Pancreas (tissue), 10 donors: ENCODE results near the gene ATP12A. TPM values are rescaled to one million over a fixed set of nuclear protein-coding genes. Genes with fewer than 3 reads are reported as not detected.
A peak's percentile ranks its signal among the peaks of the same experiment; 100 is the strongest.

Experiments used
- ATAC-seq, 4 donors: fragments of 200-7000 bp; cut with Tn5 transposase; one replicate each; pipeline versions ENCODE4 v1.8.0 to v1.9.1; 2020; ENCODE audit warnings: mild to moderate bottlenecking in 4 of 4, moderate library complexity in 4 of 4
- DNase-seq, 6 donors: peaks; one replicate each; pipeline ENCODE4 v3.0.0-alpha.2; 2020
- FAIRE-seq: peaks from 2 replicates; lab custom pipeline; 2012; peaks lifted over from hg19 to GRCh38; lab: Jason Lieb, UNC
- H3K27ac ChIP-seq, 4 donors: fragments of 200-600 bp; sonication (generic); 1 replicate in 3 of 4; 2 replicates in 1 of 4; pipeline versions ENCODE4 v1.5.0 to v1.8.0; 2020
- H3K27me3 ChIP-seq, 4 donors: fragments of 200-600 bp; one replicate each; pipeline ENCODE4 v1.8.0; 2021
- H3K36me3 ChIP-seq, 3 donors: fragments of 200-600 bp; sonication (generic) in 1 of 3; one replicate each; pipeline versions ENCODE4 v1.5.0 to v1.8.0; 2020 to 2021
- H3K4me1 ChIP-seq, 3 donors: fragments of 200-600 bp; one replicate each; pipeline ENCODE4 v1.8.0; 2021
- H3K4me3 ChIP-seq, 4 donors: fragments of 200-600 bp; sonication (generic) in 2 of 4; one replicate each; pipeline versions ENCODE4 v1.5.0 to v1.8.0; 2020 to 2021
- H3K9me3 ChIP-seq, 4 donors: fragments of 200-600 bp; one replicate each; pipeline ENCODE4 v1.8.0; 2021
- CTCF ChIP-seq, 4 donors: fragments of 200-600 bp; sonication (generic) in 3 of 4; IDR thresholded peaks; one replicate each; pipeline versions ENCODE4 v1.5.0 to v1.8.0; 2021; ENCODE audit warnings: antibody characterized with exemption in 4 of 4
- WGBS, 2 donors: extraction: QIAGEN DNeasy Blood & Tissue Kit; methylation state at CpG; one replicate each; pipeline ENCODE4 v1.1.7; 2013; 5-methylcytosine and 5-hydroxymethylcytosine counted together
- intact Hi-C, 3 donors: fragments of 100-400 bp; cut with DNase I; formaldehyde crosslinking; loops; one replicate each; pipeline versions ENCODE4 v1.11.1 to v1.14.2; 2022
- polyA plus RNA-seq, 2 donors: library from polyadenylated mRNA; stranded (reverse); fragments of 200-250 nt; gene quantifications; one replicate each; pipeline ENCODE4 v1.2.3, GENCODE V29; 2013
- total RNA-seq, 6 donors: library from RNA; stranded (reverse); fragmentation: NEBNext Ultra II Directional in 4 of 6; extraction: Animal tissue kit (Norgen Biotek cat#: 25700) in 4 of 6; gene quantifications; one replicate each; pipeline versions ENCODE4 v1.2.1 to v1.2.4, GENCODE V29; 2021 to 2023
- donor health status: healthy with polysubstance abuse.
- donor health status: DM: no; HTN: no; CAD: no; lungs with moderate emphysema.
- donor health status: DM: no; HTN: no; CAD: no.
- donor health status: control.
- donor health status: control.
- donor health status: Bipolar disorder and iron deficiency.
- donor health status: DM: yes; HTN: yes; CAD: no.
- donor health status: DM: no; HTN: no; CAD: no.
- donor health status: DM: no; HTN: no; CAD: no.
- donor health status: DM: yes; HTN: yes; CAD: no.

ATP12A gene
- total and polyA plus RNA-seq, 8 donors = 0.05 to 0.06 TPM; not detected in 6

- no peak for TF ChIP-seq CTCF (IDR thresholded peaks at IDR 0.05)
- no peak overlapping the region for H3K4me3 ChIP-seq
- no peaks in the 10 kb centered on the region for H3K36me3 ChIP-seq
- no peaks in the 10 kb centered on the region for H3K4me1 ChIP-seq
- WGBS, 2 donors = 0 to 1% methylated on average over 42 to 56 of the region's 56 CpGs
- ATAC-seq (peak in 1 of 4 donors; percentile 23), DNase-seq (peak in 1 of 6 donors; percentile 43), FAIRE-seq (no peak)
- no peaks in the 10 kb centered on the region for H3K9me3 ChIP-seq
- no peak overlapping the region for H3K27ac ChIP-seq
- intact Hi-C loops = no loop called here
- peaks cover 0 to 10% (median 4%) of the 10 kb centered on the region in 4 donors for H3K27me3 ChIP-seq
Measured at GRCh38 chr13:24746618-24747247, 66.5 kb downstream of the ATP12A start.

- TF ChIP-seq CTCF (IDR thresholded peaks at IDR 0.05) = no peak
- Histone ChIP-seq H3K4me3 (peak overlapping the region in 1 of 4 donors; percentile 26), H3K27me3 (peaks cover 0 to 10% (median 5%) of the 10 kb centered on the region in 4 donors), H3K27ac (no peak overlapping the region), H3K36me3 (no peaks in the 10 kb centered on the region), H3K9me3 (no peaks in the 10 kb centered on the region), H3K4me1 (no peaks in the 10 kb centered on the region)
- FAIRE-seq (no peak), DNase-seq (no peak), ATAC-seq (peak in 1 of 4 donors; percentile 27)
- WGBS, 2 donors = 1% methylated on average over 52 to 61 of the region's 61 CpGs
- intact Hi-C loops = no loop called here
Measured at GRCh38 chr13:24747248-24748060, 67.2 kb downstream of the ATP12A start.

GRCh38 chr13:24748061-24748400 is 67.8 kb downstream of the ATP12A start:
- H3K9me3 ChIP-seq = no peaks in the 10 kb centered on the region
- H3K36me3 ChIP-seq = no peaks in the 10 kb centered on the region
- no peak for TF ChIP-seq CTCF (IDR thresholded peaks at IDR 0.05)
- DNase-seq (no peak), ATAC-seq (no peak), FAIRE-seq (no peak)
- peak overlapping the region in 1 of 4 donors; percentile 26 for H3K4me3 ChIP-seq
- no peaks in the 10 kb centered on the region for H3K4me1 ChIP-seq
- no peak overlapping the region for H3K27ac ChIP-seq
- WGBS, 2 donors = 1 to 2% methylated on average over 10 of the region's 10 CpGs
- H3K27me3 ChIP-seq = peaks cover 0 to 10% (median 5%) of the 10 kb centered on the region in 4 donors
- intact Hi-C loops = no loop called here

GRCh38 chr13:24759197-24759596 is 79.0 kb downstream of the ATP12A start:
- H3K4me3 ChIP-seq = no peak overlapping the region
- no peaks in the 10 kb centered on the region for H3K36me3 ChIP-seq
- H3K27me3 ChIP-seq = no peaks in the 10 kb centered on the region
- H3K4me1 ChIP-seq = no peaks in the 10 kb centered on the region
- DNase-seq = no peak
- intact Hi-C loops = no loop called here
- ATAC-seq = no peak
- H3K27ac ChIP-seq = no peak overlapping the region
- no peak for TF ChIP-seq CTCF (IDR thresholded peaks at IDR 0.05)
- no peak for FAIRE-seq
- no peaks in the 10 kb centered on the region for H3K9me3 ChIP-seq

Other genes starting within 250 kb of the ATP12A start
- gene PARP4, start 167.6 kb upstream of the ATP12A start, total RNA-seq = 10 to 100 TPM; 14.1 to 33.4 (median 16.9) TPM
- gene PARP4, start 167.6 kb upstream of the ATP12A start, polyA plus RNA-seq = 1 to 10 TPM; 7.9 to 9.1 TPM
- not detected for gene RNF17, start 83.8 kb downstream of the ATP12A start, total RNA-seq
- gene RNF17, start 83.8 kb downstream of the ATP12A start, polyA plus RNA-seq = not detected